GM12878 (cell line): ENCODE data around the gene ART4. TPM values are rescaled to one million over a fixed set of nuclear protein-coding genes. Genes with fewer than 3 reads are reported as not detected.

Source experiments
- ATAC-seq: fragments of 200-7000 bp; cut with Tn5 transposase; 3 replicates; pipeline ENCODE4 v1.9.1; 2020; ENCODE audit warnings: mild to moderate bottlenecking, moderate library complexity
- BruUV-seq: library from RNA; stranded (reverse); fragments of 400-500 nt; replicated peaks from 2 replicates; lab custom pipeline; 2021; lab: Mats Ljungman, UMichigan
- CTCF ChIA-PET: fragments of 300-600 bp; sonication (Branson Sonifier 250); formaldehyde crosslinking; extraction: SDS; loops from one replicate; lab custom pipeline; 2021; ENCODE audit warnings: inconsistent platforms; lab: Yijun Ruan, JAX
- POLR2A ChIA-PET: fragments of 350-600 bp; formaldehyde crosslinking; extraction: SDS; loops from one replicate; lab custom pipeline; 2021; ENCODE audit warnings: inconsistent platforms; lab: Charles Lee
- RAD21 ChIA-PET: fragments of 300-600 bp; sonication (Branson Sonifier 250); formaldehyde crosslinking; loops from one replicate; lab custom pipeline; 2023; ENCODE audit warnings: antibody characterized with exemption; ENCODE audit not compliant: unreplicated experiment; lab: Charles Lee
- SMC1A ChIA-PET: fragments of 300-600 bp; sonication (Branson Sonifier 250); formaldehyde crosslinking; loops from one replicate; lab custom pipeline; 2023; ENCODE audit not compliant: unreplicated experiment, uncharacterized antibody; lab: Charles Lee
- DNase-seq: peaks from one replicate; pipeline ENCODE4 v3.0.0-alpha.2; 2011; ENCODE audit warnings: low read depth, low spot score
- FAIRE-seq: peaks from 3 replicates; lab custom pipeline; 2011; peaks lifted over from hg19 to GRCh38; lab: Jason Lieb, UNC
- H2AFZ ChIP-seq: 2 replicates; pipeline ENCODE4 v1.6.0; 2011; ENCODE audit warnings: low read depth, low read length, control low read depth; ENCODE audit not compliant: control insufficient read depth
- H3K27ac ChIP-seq: 2 replicates; pipeline ENCODE4 v1.5.1; 2011; ENCODE audit warnings: control low read depth; ENCODE audit not compliant: control insufficient read depth, insufficient read depth
- H3K27me3 ChIP-seq, 2 experiments: replicated peaks in 1 of 2; 2 replicates each; pipeline versions ENCODE4 v1.6.0 to v1.6.1; 2011; ENCODE audit warnings: low read length in 1 of 2; ENCODE audit not compliant: control insufficient read depth in 2 of 2, insufficient read depth in 2 of 2
- H3K36me3 ChIP-seq, 2 experiments: 2 replicates each; pipeline ENCODE4 v1.5.1; 2011; ENCODE audit warnings: low read length in 1 of 2; ENCODE audit not compliant: control insufficient read depth in 2 of 2, insufficient read depth in 2 of 2
- H3K4me1 ChIP-seq: 2 replicates; pipeline ENCODE4 v1.6.1; 2011; ENCODE audit warnings: mild to moderate bottlenecking, low read length, moderate library complexity, mixed read lengths; ENCODE audit not compliant: control insufficient read depth, insufficient read depth
- H3K4me2 ChIP-seq: 2 replicates; pipeline ENCODE4 v1.6.0; 2011; ENCODE audit warnings: control low read depth; ENCODE audit not compliant: control insufficient read depth, insufficient read depth
- H3K4me3 ChIP-seq: fragments of 200-600 bp; sonication (generic); 2 replicates; pipeline ENCODE4 v1.5.1; 2016
- H3K79me2 ChIP-seq: 2 replicates; pipeline ENCODE4 v1.6.0; 2011; ENCODE audit warnings: low read length; ENCODE audit not compliant: control insufficient read depth, insufficient read depth
- H3K9ac ChIP-seq: 2 replicates; pipeline ENCODE4 v1.8.0; 2011; ENCODE audit warnings: low read length, control low read depth, mixed read lengths; ENCODE audit not compliant: control insufficient read depth, insufficient read depth
- H3K9me3 ChIP-seq: replicated peaks from 3 replicates; pipeline ENCODE4 v1.5.1; 2011; ENCODE audit warnings: mild to moderate bottlenecking, low read length; ENCODE audit not compliant: control insufficient read depth, insufficient read depth
- H4K20me1 ChIP-seq: 2 replicates; pipeline ENCODE4 v1.6.0; 2011; ENCODE audit not compliant: control insufficient read depth, insufficient read depth
- CBX5 ChIP-seq: sonication (generic); IDR thresholded peaks from 2 replicates; pipeline ENCODE4 v1.6.1; 2016; ENCODE audit warnings: low read depth, moderate library complexity, mild to moderate bottlenecking, inconsistent platforms
- CTCF ChIP-seq, 3 experiments: IDR thresholded peaks in 2 of 3; conservative IDR thresholded peaks in 1 of 3; 2 replicates each; pipeline ENCODE4 v1.5.1; 2011; ENCODE audit warnings: low read depth in 3 of 3, low read length in 3 of 3, mild to moderate bottlenecking in 3 of 3, control low read depth in 2 of 3, moderate library complexity in 2 of 3, inconsistent platforms in 1 of 3, mixed read lengths in 1 of 3; ENCODE audit not compliant: control insufficient read depth in 2 of 3, insufficient read depth in 1 of 3; ENCODE audit errors: extremely low read depth in 1 of 3
- EZH2 ChIP-seq: IDR thresholded peaks from 2 replicates; pipeline ENCODE4 v1.6.1; 2012; ENCODE audit warnings: low read depth, mild to moderate bottlenecking, control low read depth, inconsistent platforms, low read length, borderline replicate concordance; ENCODE audit not compliant: control insufficient read depth
- FOXK2 ChIP-seq: fragments of 450-650 bp; IDR thresholded peaks from 2 replicates; pipeline ENCODE4 v1.6.1; 2017; ENCODE audit warnings: mild to moderate bottlenecking, moderate library complexity
- NR2C2 ChIP-seq: IDR thresholded peaks from 2 replicates; pipeline ENCODE4 v1.6.1; 2011; ENCODE audit warnings: borderline replicate concordance, low read depth; ENCODE audit not compliant: control insufficient read depth, insufficient read length
- WRNIP1 ChIP-seq: IDR thresholded peaks from 2 replicates; pipeline ENCODE4 v1.6.1; 2011; ENCODE audit warnings: low read depth, low read length, improper control_type of control experiment, borderline replicate concordance
- ZNF24 ChIP-seq: fragments of 450-650 bp; IDR thresholded peaks from 2 replicates; pipeline ENCODE4 v1.6.1; 2017; ENCODE audit warnings: antibody characterized with exemption, mild to moderate bottlenecking
- WGBS: methylation state at CpG from one replicate; pipeline ENCODE4 v1.1.6; 2016; ENCODE audit warnings: low lambda C conversion rate; ENCODE audit not compliant: insufficient replicate concordance, insufficient coverage; ENCODE audit errors: missing lambda C conversion rate; 5-methylcytosine and 5-hydroxymethylcytosine counted together
- in situ Hi-C: fragments of 300-500 bp; cut with MboI; formaldehyde crosslinking; loops from 9 replicates; pipeline ENCODE4 v1.14.3; 2018; ENCODE audit warnings: mixed read lengths
- intact Hi-C: fragments of 100-400 bp; cut with micrococcal nuclease; formaldehyde crosslinking; loops from one replicate; pipeline ENCODE4 v1.14.2; 2022; ENCODE audit not compliant: unreplicated experiment
- polyA plus RNA-seq, 11 experiments: library from polyadenylated mRNA; depleted of rRNA in 4 of 11; unstranded in 6 of 11; stranded (reverse) in 5 of 11; fragments of >200 nt; fragmentation: Nextera tagmentation in 4 of 11; fragmentation: Illumina TruSeq in 1 of 11; extraction: Ambion mirVana in 4 of 11; extraction: Trizol in 1 of 11; gene quantifications; 1 replicate in 1 of 11; 2 replicates in 10 of 11; pipeline versions ENCODE4 v1.2.1 to v1.2.3, GENCODE V29; 2011 to 2016; ENCODE audit warnings: inconsistent platforms in 2 of 11, missing spikeins in 2 of 11, low read depth in 1 of 11
- total RNA-seq, 4 experiments: library from RNA; depleted of rRNA in 3 of 4; stranded (reverse); fragments of >200 nt in 3 of 4; fragmentation: Illumina TruSeq in 1 of 4; extraction: Trizol in 1 of 4; gene quantifications; 2 replicates each; pipeline versions ENCODE4 v1.2.1 to v1.2.3, GENCODE V29; 2013 to 2021

ART4 gene
- total and polyA plus RNA-seq, 10 of the 15 experiments (the other 5 are each of a cell fraction or from before 2014, with no cell fraction given): 0.02 TPM; not detected in 9

- intact Hi-C loops: no loop called here
- ChIA-PET POLR2A (no interaction called here), SMC1A (interaction anchor here (1.2 to 1.3 kb wide), 2 partner anchors 9 to 23 kb away, joined by 3 read pairs; no protein-coding TSS in a partner anchor), CTCF (no interaction called here), RAD21 (interaction anchor here (0.7 to 1.2 kb wide), 2 partner anchors 16 to 116 kb away, joined by 3 to 4 read pairs; no protein-coding TSS in a partner anchor)
- no peaks in the 10 kb centered on the region for H3K36me3 ChIP-seq
- no TSS peak for BruUV-seq
- TF ChIP-seq ZNF24 (no peak), CBX5 (no peak), FOXK2 (no peak), EZH2 (no peak), WRNIP1 (no peak), NR2C2 (no peak), CTCF (IDR thresholded peaks at IDR 0.05 in 2 of 3, conservative IDR thresholded peaks at IDR 0.05 in 1 of 3; ENCODE audit: control insufficient read depth in 2 of 3, extremely low read depth in 1 of 3, insufficient read depth in 1 of 3, low read depth in 3 of 3, low read length in 3 of 3) (no peak)
- no peak overlapping the region for H3K27ac ChIP-seq
- in situ Hi-C loops: no loop called here
- no peaks in the 10 kb centered on the region for H4K20me1 ChIP-seq
- H3K4me3 ChIP-seq: no peak overlapping the region
- FAIRE-seq (no peak), DNase-seq (no peak), ATAC-seq (no peak)
- no peak overlapping the region for H2AFZ ChIP-seq
- H3K4me2 ChIP-seq: no peak overlapping the region
- WGBS: 67% methylated on average over 8 of the region's 8 CpGs
- no peaks in the 10 kb centered on the region for H3K27me3 ChIP-seq
- no peaks in the 10 kb centered on the region for H3K79me2 ChIP-seq
- H3K9me3 ChIP-seq: no peaks in the 10 kb centered on the region
- H3K9ac ChIP-seq: no peak overlapping the region
- peaks cover 4% of the 10 kb centered on the region; the same call in 1 of the 2 replicates for H3K4me1 ChIP-seq
These were observed 36.1 kb upstream of the ART4 start for GRCh38 chr12:14879222-14879933.
